Fibroblast of the aortic adventitia (primary cell): ENCODE results near the gene CELF4. TPM values are rescaled to one million over a fixed set of nuclear protein-coding genes. Genes with fewer than 3 reads are reported as not detected.
A peak's percentile ranks its signal among the peaks of the same experiment; 100 is the strongest.

Experiments used
- DNase-seq: peaks from one replicate; pipeline ENCODE4 v3.0.0-alpha.2; 2010; ENCODE audit warnings: low read depth
- H3K4me3 ChIP-seq: 2 replicates; pipeline ENCODE4 v1.5.1; 2011; ENCODE audit warnings: low read depth, mild to moderate bottlenecking, control low read depth, low read length, moderate library complexity
- total RNA-seq: library from RNA; depleted of rRNA; stranded (reverse); fragments of >200 nt; gene quantifications from 2 replicates; pipeline ENCODE4 v1.2.3, GENCODE V29; 2012; ENCODE audit warnings: low replicate concordance
- TF ChIP-seq, protein P1 (sequence below): IDR thresholded peaks from 2 replicates; pipeline ENCODE4 v1.5.1; 2011; ENCODE audit warnings: mild to moderate bottlenecking, low read length, control low read depth, inconsistent platforms; ENCODE audit not compliant: insufficient read depth

CELF4 gene
- total RNA-seq = not detected in 2 replicates

DNA sequence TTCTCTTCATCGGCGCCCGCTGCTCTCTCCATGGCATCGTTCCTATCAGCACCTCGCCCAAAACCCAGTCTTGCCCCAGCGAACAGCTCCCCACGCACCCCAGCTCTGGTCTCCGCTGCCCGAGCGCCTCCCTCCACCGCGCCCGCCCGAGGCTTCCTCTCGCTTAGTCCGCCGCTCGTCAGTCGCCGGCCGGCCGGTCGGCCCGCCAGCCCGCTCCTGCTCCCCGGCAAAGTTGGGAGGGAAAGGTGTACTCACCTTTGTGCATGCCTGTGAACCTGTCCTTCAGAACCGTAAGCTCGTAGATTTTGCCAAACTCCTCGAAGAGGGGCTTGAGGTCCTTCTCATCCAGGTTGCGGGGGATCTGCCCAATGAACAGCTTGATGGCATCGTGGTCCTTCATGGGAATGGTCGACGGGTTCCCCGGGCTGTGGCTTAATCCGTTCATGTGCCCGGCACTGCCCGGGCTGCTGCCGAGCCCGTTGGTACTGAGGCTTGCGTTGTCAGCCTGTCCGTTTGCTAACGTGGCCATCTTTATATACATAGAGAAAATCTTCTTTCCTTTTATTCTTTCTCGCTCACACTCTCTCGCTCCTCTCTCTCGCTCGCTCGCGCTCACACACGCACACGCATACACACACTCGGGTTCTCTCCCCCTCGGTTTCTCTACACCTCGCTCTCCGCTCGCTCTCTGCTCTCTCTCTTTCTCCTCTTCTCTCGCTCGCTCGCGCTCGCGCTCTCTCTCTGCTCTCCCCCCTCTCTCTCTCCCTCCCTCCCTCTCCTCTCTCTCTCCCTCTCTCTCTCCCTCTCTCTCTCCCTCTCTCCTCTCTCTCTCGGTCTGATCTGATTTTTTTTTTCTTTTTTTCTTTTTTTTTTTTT is at the start of gene CELF4:
CELF4 (minus strand) TSS at position 698 of the 876 bp plus-strand sequence.
- H3K4me3 ChIP-seq = peak within 1 kb of the TSS; percentile 56
- TF ChIP-seq, protein P1, sequence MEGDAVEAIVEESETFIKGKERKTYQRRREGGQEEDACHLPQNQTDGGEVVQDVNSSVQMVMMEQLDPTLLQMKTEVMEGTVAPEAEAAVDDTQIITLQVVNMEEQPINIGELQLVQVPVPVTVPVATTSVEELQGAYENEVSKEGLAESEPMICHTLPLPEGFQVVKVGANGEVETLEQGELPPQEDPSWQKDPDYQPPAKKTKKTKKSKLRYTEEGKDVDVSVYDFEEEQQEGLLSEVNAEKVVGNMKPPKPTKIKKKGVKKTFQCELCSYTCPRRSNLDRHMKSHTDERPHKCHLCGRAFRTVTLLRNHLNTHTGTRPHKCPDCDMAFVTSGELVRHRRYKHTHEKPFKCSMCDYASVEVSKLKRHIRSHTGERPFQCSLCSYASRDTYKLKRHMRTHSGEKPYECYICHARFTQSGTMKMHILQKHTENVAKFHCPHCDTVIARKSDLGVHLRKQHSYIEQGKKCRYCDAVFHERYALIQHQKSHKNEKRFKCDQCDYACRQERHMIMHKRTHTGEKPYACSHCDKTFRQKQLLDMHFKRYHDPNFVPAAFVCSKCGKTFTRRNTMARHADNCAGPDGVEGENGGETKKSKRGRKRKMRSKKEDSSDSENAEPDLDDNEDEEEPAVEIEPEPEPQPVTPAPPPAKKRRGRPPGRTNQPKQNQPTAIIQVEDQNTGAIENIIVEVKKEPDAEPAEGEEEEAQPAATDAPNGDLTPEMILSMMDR = no peak
- DNase-seq = no peak

DNA sequence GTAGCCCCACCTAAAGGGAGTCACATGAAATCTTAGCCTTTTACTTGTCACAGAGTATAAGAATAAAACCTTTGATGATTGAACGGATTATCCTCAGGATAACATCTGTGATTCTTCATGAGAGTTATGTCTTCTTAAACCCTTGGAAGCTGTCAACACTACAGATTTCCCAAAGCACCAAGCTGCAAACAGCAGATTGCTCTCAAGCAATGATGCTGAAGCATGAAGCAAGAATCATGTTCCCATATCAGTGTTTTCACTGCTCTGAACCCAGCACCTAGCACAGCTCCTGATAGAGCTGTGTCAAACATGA is 47.6 kb upstream of the CELF4 start:
- TF ChIP-seq, protein P1 = no peak
- DNase-seq = no peak
- no peak overlapping the region for H3K4me3 ChIP-seq

- TF ChIP-seq, protein P1 = no peak
- DNase-seq = no peak
- H3K4me3 ChIP-seq = no peak overlapping the region
Observed at GRCh38 chr18:37612524-37613252, 47.1 kb upstream of the CELF4 start.

DNA sequence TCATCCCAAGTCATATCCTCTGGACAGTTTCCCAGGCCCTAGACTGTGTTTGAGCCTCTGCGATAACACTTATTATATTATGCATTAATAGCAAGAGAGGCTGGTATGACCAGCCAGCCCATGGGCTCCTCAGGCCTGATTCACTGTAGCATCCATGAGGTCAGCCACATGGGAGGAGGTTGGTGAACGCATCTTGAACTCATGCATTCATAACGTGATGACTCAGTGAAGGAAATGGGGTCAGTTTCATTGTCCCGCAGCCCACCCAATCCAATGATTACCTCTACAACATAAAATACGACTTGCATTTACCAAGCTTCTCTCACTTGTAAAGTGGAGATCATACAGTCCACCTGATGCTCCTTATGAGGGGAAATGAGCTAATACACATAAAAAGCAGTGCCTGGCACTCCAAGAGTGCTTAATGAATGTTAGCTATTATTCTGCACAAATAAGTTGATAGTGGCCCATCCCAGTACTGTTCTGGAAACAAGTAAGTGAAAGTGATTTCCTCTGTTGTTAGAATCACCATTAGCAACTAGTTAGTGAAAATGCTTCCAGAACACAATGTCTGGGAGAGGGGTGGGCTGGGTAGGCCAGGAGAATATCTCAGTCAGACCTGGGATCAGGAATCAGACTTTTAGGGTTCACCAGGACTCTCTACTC is 46.1 kb upstream of the CELF4 start:
- no peak overlapping the region for H3K4me3 ChIP-seq
- DNase-seq = no peak
- TF ChIP-seq, protein P1 = no peak

- TF ChIP-seq, protein P1 = no peak
- DNase-seq = no peak
- no peak overlapping the region for H3K4me3 ChIP-seq
Observed at GRCh38 chr18:37608876-37609275, 43.3 kb upstream of the CELF4 start.

- DNase-seq = no peak
- TF ChIP-seq, protein P1 = no peak
- H3K4me3 ChIP-seq = no peak overlapping the region
Observed at GRCh38 chr18:37607281-37607680, 41.7 kb upstream of the CELF4 start.
